Measurements from ENCODE around the gene POLDIP3.
"Not testable (repeated sequence)": the region's sequence is repeated elsewhere in the genome, so short reads cannot be mapped to it uniquely, and the experiment has no call there.

The POLDIP3 gene

GRCh38 chr22:42553475-42554361 is 61.0 kb downstream of the POLDIP3 start, which contains the start of gene SERHL2:
SERHL2 (plus strand) TSS chr22:42553956; CDS start chr22:42554021, 65 bp downstream.
- DNase-seq, result peak; percentile 52 to 56

GRCh38 chr22:42552294-42552647 is 62.4 kb downstream of the POLDIP3 start:
- not testable (repeated sequence) for DNase-seq

- no peak for DNase-seq
These were observed 65.2 kb downstream of the POLDIP3 start for GRCh38 chr22:42549331-42550060.

- DNase-seq, result no peak
These were observed 65.9 kb downstream of the POLDIP3 start for GRCh38 chr22:42548597-42549330.

GRCh38 chr22:42548126-42548525 is 66.6 kb downstream of the POLDIP3 start:
- DNase-seq, result not testable (repeated sequence)

- no peak for DNase-seq
These were observed 67.1 kb downstream of the POLDIP3 start for GRCh38 chr22:42547562-42547961.

GRCh38 chr22:42544686-42545085 is 70.0 kb downstream of the POLDIP3 start:
- no peak for DNase-seq

GRCh38 chr22:42539236-42539771 is 75.4 kb downstream of the POLDIP3 start:
- not testable (repeated sequence) for DNase-seq

- not testable (repeated sequence) for DNase-seq
These were observed 77.4 kb downstream of the POLDIP3 start for GRCh38 chr22:42537199-42537831.

GRCh38 chr22:42536634-42537033 is 78.0 kb downstream of the POLDIP3 start:
- not testable (repeated sequence) for DNase-seq

- no peak for DNase-seq
These were observed 78.5 kb downstream of the POLDIP3 start for GRCh38 chr22:42536166-42536565.

GRCh38 chr22:42535082-42535731 is 79.5 kb downstream of the POLDIP3 start:
- DNase-seq, result not testable (repeated sequence)
